HG03342 (cell line): Measurements from ENCODE around the gene OBSCN.
"Not testable (repeated sequence)": the region's sequence is repeated elsewhere in the genome, so short reads cannot be mapped to it uniquely, and the experiment has no call there.

Experiments used
- ATAC-seq: cut with Tn5 transposase; IDR thresholded peaks from one replicate; pipeline ENCODE4 v1.9.1; 2021; ENCODE audit warnings: mild to moderate bottlenecking, moderate library complexity; ENCODE audit not compliant: unreplicated experiment

OBSCN gene

GRCh38 chr1:228252476-228252875 is 44.6 kb downstream of the OBSCN start:
- ATAC-seq, result not testable (repeated sequence)

- no peak for ATAC-seq
Measured at GRCh38 chr1:228256626-228257375, 49.0 kb downstream of the OBSCN start.

- ATAC-seq, result no peak
Measured at GRCh38 chr1:228258486-228258885, 50.6 kb downstream of the OBSCN start.

GRCh38 chr1:228259368-228259894 is 51.6 kb downstream of the OBSCN start:
- ATAC-seq, result no peak

GRCh38 chr1:228259951-228260350 is 52.1 kb downstream of the OBSCN start:
- no peak for ATAC-seq

- no peak for ATAC-seq
Measured at GRCh38 chr1:228261706-228262105, 53.9 kb downstream of the OBSCN start.

GRCh38 chr1:228262475-228262874 is 54.6 kb downstream of the OBSCN start:
- no peak for ATAC-seq

- ATAC-seq, result no peak
Measured at GRCh38 chr1:228263636-228264035, 55.8 kb downstream of the OBSCN start.

GRCh38 chr1:228264090-228264829 is 56.4 kb downstream of the OBSCN start:
- no peak for ATAC-seq

GRCh38 chr1:228265167-228265566 is 57.3 kb downstream of the OBSCN start:
- no peak for ATAC-seq

- ATAC-seq, result no peak
Measured at GRCh38 chr1:228267962-228268880, 60.4 kb downstream of the OBSCN start.

GRCh38 chr1:228268881-228269265 is 61.0 kb downstream of the OBSCN start:
- no peak for ATAC-seq

- ATAC-seq, result peak; percentile 61
Measured at GRCh38 chr1:228269431-228269830, 61.6 kb downstream of the OBSCN start.

GRCh38 chr1:228270032-228270431 is 62.2 kb downstream of the OBSCN start:
- no peak for ATAC-seq

GRCh38 chr1:228271701-228272251 is 63.9 kb downstream of the OBSCN start:
- ATAC-seq, result no peak

- ATAC-seq, result no peak
Measured at GRCh38 chr1:228272331-228272791, 64.5 kb downstream of the OBSCN start.

GRCh38 chr1:228272831-228273571 is 65.2 kb downstream of the OBSCN start:
- no peak for ATAC-seq

GRCh38 chr1:228273720-228274451 is 66.0 kb downstream of the OBSCN start:
- no peak for ATAC-seq

- ATAC-seq, result no peak
Measured at GRCh38 chr1:228274452-228275178, 66.8 kb downstream of the OBSCN start.
